HCEC 1CT (cell line): ENCODE data around the gene IRX1.

Source experiments
- DNase-seq: peaks from one replicate; pipeline ENCODE4 v3.0.0-alpha.2; 2017

IRX1 gene

DNA sequence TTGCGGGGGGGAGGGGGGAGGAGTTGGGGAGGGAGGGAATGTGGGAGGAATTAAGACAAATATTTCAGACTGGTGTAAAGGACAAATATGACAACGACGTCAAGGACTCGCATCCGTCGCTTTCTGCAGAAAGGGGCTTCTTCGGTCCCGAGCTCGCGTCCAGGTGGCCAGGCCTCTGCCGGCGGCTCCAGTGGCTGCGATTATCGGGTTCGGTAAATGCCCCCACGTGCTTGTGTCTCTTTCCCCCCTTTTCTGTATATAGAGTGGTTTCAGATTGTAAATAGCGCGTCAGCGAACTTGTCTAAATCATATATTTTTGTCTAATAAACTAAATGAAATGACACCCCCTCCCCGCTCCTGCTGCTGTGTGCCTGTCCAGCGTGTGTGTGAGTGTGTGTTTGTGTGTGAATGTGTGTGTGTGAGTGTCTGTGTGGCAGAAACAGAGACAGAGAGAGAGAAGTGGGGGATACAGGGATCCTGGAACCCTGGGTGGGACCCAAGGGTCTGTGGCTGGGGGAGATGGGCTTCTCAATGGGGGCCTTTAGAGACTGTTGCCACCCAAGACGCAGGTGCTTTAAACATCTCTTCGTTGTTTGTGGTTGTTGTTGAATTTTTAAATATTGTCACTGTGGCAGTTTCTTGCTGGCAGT, 5.6 kb downstream of the IRX1 start:
- no peak for DNase-seq

DNA sequence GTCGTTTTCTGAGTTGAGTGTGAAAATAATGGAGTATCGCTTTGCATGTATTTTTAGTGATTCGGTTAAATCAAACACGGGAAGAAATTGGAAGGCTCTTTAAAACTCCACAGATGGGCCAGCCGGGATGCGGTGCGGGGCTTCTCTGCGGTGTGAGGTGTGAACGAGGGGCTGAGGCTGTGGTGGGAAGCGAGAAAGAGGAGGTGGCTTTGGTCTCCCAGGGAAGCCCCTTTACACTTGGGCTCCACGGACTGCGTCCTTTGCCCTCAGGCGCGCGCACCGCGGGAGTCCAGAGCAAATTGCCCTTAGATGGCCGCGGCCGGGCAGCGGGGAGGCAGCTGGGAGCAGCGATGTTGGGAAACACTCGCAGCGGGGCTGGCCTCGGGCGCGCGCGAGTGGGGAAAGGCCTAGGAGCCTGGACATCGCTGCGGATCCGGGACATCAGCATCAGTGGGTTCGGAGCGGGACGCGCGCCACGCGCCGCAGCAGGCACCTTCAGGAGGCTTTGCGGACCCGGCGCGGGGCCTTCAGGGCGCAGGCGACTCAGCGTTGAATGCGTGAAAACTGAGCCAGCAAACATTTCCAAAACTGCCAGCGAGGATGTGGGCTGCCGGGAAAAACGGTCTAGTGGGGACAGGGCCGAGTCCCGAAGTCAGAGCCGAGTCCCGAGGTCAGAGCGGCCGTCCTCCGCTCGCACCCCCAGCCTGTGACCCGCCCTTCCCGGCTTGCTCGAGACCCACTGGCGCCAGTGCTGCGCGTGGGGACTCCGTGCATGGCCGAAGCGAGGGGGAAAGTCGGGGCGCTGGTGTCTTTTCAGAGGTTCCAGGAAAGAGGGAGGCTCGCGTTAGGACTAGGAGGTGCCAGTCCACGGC, 6.5 kb downstream of the IRX1 start:
- DNase-seq = no peak

DNA sequence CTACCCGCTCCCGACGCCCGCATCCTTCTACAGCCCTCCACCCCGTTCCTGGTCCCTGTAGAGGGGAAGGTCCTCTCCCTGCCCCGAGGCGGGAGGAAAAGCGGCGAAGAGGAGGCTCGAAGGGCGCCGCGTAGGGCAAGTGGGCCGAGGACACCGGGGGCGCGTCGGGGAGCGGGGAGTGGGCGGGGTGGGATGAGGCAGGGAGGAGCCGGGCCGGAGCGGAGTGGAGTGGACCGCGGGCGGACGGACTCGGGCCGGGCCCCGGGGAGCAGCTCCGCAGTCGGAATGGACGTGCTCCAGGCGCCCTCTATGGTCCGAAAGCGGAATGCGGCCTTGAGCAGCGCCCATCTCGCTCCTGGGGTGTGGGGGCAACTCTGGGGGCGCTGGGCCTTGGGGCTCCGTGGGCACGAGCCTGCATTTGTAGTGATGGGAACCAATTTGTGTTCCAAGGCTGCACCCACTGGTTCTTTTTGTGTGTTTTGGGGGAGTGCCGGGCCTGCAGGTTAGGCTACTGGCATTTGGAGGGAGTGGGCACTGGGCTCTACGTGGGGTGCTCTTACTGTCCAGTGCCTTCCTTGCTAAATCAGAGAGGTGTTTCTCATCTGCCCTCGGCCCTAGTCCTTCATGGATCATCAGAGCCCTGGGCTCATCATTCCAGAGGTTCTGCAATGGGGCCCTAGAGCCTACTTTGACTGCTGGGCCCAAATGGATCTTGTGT, 7.3 kb downstream of the IRX1 start:
- DNase-seq = no peak

DNA sequence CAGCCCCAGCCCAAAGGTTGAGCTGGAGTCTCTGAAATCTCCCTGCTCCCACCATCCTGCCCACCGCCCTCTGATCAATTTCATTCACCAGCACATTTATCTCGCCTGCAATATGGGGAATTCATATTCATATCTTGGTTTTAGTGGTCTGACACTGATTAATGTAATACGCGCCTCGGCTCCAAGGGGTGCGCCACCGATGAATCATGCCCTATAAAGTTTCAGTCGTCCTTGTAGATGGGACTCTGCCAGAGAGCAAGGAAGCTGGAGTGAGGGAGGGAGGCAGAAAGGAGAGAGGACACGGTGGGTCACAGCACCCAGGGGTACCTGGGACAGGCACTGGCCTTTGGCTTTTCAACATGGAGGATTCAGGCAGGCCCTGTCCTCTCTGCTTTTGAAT, 8.9 kb downstream of the IRX1 start:
- no peak for DNase-seq

DNA sequence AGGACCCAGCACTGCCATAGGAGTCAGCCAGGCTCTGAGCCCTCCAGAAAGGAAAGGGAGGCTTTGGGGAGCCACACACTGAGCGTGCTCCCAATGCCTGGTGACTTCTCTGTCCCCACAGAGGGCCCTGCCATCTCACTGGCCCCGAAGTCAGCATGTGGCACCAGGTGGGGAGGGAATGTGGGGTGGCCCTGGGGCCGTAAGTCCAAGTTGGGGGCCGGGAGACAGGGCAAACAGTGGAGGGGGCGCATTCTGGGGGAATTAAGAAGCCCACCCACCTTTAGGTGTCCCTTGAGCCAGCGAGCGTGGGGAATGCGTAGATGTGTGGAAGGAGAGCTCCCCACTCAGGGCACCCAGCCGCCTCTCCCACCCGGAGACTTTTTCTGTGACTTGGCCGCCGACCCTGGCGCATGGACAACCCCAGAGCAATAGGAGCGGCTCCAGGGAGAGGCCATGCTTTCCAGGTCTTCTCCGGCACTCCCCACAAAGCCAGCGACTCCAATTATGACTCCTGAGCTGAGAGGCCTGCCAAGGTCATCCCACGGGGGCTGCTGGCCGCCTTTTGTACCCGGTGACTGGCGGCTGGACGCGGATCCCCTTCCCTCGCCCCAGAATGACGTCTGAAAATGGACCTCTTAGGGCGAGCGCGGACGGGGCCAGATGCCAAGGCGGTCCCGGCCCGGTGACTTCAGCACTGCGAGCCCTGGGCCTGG, 9.8 kb downstream of the IRX1 start:
- DNase-seq = no peak

DNA sequence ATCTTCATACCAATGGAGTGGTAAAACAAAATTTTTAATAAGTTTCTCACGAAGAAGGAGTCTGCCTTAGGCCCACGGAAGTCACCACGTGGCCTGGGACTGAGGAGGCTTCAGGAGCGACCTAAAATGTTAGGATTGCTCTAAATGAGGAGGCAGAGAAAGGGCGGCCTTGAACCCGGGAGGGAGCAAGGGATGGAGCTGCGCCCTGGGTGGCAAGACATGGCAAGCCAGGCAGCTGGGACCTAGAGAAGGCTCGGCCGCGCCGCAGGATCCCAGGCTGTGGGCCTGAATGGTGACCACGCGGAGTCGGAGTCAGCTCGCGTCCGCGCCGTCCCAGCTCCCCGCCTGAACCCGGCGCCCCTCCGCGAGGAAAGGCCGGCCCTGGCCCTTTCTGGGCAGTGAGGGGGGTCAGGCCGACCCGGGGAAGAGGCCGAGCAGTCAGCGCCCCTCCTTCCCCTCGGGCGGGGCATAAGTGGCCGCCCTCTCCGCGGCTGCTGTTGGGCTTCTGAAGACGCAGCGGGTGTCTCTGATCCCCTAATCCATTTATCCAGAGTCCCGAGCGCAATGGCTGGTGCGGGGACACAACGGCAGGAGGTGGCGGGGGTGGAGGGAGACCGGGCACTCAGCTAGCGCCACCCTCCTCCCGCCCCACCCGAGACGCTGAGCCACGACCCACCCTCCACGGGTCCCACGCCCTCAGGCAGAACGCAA, 10.6 kb downstream of the IRX1 start:
- DNase-seq = no peak

DNA sequence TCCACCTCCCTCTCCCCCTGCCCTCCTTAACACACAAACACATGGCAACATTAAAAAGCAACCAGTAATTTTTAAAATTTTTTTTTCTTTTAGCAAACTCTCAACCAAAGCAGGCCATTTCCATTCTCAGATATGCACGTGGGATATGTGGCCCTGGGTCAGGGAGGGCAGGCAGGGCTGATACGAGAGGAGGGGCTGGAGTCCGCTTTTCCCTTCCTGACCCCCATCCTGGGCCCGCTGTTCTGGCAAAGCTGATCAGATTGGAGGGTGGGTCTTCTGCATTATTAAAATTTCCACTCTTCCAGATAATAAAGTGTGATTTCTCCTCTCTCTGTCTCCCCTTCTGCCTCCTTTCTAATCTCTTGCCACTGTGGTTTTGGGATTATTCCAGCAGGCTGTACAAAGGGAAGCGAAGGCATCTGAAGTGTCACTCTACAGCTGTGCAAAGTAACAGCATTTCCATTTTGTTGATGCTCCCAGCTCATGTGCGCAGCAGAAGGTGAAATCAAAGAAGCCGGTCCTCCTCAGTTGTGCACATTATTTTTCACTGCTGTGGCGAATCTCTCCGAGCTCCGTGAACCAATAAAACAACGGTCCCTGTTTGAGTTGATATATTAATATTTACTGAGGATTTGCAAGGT, 12.0 kb downstream of the IRX1 start:
- DNase-seq = no peak

DNA sequence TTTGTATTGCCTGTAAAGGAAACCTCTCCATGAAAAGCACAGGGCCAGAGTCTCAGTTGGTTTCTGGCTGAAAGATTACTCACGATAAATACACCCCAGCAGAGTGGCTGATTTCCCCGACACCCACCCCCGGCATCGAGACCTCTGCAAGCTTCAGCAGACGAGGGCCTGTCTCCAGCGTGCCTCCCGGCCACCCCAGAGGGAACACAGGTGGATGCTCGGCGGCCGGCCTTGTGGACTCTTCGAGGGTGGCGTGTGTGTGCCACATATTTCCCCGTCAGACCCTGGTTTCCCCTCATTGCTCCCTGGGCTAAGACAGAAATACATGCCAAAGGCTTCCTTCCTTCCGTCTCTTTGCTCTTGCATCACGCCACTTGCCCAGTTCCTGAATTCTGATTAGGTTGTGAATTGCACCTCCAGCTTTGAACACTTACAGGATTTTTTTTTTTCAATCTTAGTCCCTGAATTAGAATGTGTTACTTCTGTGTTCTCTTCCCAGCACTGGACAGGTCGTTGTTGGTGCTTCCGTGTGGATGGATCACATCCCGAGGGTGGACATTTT, 13.6 kb downstream of the IRX1 start:
- DNase-seq = no peak

DNA sequence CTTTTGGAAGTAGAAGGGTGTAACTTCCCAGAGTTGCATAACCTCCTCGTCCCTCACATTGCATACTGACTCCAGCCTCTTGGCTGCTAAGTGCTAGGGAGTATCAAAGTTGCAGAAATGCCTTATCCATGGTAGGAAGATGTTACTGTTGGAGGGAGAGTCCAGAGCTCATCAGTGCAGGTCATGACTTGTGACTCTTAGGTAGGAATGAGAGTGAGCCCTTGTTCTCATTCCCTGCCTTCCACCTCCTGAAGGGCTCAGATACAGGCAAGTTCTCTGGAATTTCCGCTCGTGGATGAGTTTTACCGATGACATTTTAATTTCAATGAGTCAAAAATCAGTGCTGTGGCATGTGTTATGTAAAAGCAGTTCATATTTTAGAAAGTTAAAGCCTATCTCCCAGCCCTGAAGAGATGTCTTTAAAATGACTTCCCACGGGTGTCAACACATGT, 17.0 kb downstream of the IRX1 start:
- no peak for DNase-seq

DNA sequence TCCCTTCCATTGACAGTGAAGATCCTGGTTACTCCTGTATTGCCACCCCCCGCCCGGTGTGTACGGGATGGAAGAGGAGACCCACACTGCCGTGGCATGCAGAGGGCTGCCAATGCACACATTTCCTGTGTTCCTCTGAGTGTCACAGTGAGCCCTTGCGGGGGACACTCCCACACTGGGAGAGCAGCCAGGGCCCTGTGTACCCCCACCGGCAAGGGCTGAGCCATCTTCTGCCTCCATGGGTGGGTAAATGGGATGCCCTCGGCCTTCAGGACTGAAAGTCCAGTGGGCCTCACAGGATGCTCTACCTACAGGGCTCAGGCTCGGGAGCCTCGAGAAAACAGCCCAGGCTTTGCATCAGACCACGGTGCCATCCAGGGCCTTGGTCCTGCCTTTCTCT, 18.1 kb downstream of the IRX1 start:
- no peak for DNase-seq

DNA sequence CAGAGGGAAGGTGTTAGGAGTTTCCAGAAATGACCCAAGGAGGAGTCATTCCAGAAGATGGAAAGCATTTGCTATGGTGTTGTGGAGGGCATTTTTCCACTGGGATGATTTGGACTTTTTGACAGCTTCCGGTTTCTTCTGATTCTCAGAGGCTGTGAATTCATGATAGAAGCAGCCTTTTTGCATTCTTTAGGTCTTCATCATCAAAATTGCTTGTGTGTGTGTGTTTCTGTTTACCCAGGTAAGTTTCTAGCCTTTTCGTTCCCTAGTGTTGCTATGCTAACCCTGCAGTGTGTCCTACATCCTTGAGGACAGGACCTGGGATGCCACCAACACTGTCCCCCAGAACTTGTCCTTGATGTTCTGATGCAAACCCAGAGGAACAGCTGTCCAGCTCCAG, 19.6 kb downstream of the IRX1 start:
- DNase-seq = no peak

DNA sequence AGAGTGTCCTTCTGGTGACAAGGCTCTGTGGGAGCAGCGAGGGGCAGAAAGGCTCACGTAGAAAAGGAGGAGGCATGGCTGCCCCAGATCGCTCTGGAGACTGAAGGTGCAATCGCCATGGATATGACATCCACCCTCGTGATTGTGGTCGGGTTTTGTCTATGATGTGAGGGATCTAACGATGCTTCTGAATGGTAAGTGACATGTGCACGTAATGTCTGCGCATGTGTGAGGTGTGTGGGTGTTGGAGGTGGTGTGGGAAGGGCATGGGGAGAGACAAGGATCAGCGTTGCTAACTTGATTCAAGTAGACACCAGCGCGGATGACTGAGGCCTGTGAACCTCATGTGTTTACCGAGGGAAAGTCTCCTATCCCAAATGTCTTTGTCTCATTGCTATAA, 20.2 kb downstream of the IRX1 start:
- no peak for DNase-seq

DNA sequence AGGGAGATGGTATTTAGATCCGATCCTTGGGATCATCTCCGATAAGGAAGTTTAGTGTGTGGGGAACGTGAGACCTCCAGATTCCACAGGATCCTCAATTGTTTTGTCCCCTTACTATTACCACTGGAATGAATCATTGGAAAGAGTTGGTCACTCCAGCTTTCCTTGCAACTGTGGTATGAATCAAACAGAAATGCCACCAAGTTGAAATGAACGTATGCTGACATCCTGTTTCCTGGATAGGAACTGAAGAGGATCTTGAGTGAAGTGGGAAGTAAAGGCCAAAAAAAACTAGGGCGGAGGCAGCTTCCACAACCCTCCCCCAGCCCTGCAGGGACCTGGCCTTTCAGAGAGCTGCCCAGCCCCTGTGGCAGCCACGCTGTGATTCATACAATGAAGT, 23.9 kb downstream of the IRX1 start:
- DNase-seq = no peak

DNA sequence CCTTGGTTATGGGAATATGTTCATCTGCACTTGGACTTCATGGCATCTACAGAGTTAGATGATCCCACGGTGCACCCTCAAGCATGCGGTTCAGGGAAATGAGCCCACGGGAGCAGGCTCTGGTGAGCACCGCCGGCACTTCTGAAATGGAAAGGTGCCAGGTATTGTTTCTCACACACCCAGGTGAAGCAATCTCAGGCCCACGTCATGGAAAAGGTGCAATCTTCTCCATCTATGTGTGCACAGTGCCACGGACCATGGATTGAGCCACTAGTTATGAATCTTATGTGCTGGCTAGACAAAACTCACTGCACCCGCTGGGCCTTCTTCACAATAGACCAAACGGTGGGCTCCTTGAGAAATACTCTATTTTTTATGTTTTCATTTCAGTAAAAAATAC, 27.3 kb downstream of the IRX1 start:
- DNase-seq = no peak

DNA sequence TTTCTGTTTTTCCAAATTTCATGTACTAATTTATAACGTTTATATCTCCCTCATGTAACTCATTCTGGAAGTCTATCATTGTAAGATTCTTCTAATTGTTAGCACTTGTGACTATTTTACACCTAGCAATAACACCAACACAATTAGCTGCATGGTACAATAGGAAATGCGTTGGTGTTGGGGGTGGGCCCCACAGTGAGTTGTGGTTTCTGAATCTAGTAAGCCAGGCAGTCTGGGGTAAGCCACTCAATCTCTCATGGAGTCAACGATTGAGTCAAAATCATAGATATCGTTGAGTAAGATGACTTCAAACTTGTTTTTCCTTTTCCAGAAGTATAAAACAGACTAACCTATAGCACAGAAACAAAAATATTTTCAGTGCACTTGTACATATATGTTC, 30.0 kb downstream of the IRX1 start:
- no peak for DNase-seq

DNA sequence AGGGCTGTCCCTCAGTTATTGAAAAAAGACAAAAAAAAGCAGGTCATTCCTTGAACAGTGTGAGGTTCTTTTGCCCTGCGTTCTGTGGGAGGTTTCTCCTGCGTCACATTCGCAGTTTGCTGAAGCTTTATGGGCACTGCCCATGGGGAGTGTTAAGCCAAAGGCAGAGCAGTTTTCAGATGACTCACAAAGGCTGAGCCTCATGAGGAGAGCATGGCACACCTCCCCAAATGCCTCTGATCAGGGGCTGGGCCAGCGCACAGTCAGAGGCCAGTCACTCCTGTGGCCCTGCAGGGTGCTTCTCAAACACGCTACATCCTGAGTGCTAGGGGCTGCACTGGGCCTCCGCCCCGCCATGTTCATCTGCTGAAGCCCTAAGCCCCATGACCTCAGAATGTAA, 38.4 kb downstream of the IRX1 start:
- no peak for DNase-seq

DNA sequence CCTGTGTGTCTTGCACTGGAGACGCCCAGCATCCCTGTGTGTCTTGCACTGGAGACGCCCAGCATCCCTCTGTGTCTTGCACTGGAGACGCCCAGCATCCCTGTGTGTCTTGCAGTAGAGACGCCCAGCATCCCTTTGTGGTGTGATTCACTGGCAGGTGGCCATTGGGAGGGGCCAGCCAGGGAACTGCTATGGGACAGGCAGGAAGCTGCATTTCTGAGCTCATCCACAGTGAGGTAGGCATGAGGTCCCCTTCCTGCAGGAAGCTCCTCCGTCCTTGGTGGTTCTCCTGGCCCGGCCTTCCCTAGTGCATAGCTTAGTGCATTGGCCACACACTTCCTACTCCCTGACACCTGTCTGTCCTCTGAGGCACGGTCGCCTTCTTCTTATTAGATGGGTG, 43.5 kb downstream of the IRX1 start:
- DNase-seq = no peak

DNA sequence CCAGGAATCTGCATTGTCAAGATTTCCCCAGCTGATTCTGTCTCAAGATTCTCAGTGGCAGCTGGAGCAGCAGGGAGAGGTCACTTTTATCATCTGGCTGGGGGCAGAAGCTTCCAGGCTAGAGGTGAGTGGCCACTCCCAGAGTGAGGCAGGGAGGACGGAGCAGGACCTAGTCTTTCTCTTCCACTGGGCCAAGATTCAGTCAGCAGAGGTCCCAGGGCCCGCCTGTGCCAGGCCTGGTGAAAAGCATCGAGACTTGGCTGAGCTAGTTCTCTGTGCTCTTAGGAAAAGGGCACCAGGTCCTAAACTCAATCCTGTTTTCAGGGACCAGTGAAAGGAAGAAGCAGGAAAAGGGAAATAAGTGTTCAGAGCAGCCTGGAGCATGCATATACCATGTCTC, 46.6 kb downstream of the IRX1 start:
- DNase-seq = no peak

DNA sequence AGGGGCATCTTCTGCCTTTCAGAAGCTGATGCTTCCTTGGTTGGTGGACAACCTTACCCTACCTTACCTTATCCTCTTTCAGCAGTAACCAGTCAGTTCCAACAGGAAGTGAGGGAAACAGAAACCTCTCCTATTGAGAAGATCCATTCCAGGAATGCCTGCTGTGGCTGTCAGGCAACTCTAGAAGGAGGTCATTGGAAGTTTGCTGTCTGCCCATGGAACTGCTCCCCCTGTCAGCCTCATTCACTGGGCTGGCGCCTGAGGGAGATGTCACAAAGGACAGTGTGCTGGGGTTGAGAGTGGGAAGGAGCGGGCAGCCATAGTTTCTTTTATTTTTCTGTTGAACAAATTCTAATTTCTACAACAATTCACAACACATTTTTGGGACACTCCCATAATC, 54.7 kb downstream of the IRX1 start:
- DNase-seq = no peak

DNA sequence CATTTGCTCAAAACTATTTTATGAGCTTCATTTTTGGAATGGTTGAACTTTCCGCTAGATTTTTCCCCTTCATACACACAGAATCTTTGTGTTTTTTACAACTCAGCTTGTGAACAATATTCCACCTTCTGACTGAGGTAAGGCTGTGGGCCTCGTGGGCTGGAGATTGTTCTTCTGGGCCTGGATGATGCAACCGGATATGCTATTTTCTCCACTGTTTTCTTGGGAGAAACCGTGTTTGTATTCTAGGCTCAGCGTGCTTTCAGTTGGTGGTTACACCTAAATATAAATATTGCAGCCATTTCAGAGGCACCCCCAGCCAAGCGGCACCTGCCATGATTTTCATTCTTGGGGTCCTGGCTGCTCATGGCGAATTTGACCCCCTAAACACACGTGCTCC, 55.2 kb downstream of the IRX1 start:
- DNase-seq = no peak
